Pulmonary artery endothelial cell (primary cell): ENCODE data around the gene CPLANE1. TPM values are rescaled to one million over a fixed set of nuclear protein-coding genes. Genes with fewer than 3 reads are reported as not detected.

Source experiments
- DNase-seq: peaks from one replicate; pipeline ENCODE4 v3.0.0-alpha.2; 2011; ENCODE audit warnings: low read depth, low spot score
- total RNA-seq: library from RNA; depleted of rRNA; stranded (reverse); fragments of >200 nt; gene quantifications from 2 replicates; pipeline ENCODE4 v1.2.3, GENCODE V29; 2014

CPLANE1 gene
- total RNA-seq, 1 donor from 2014 or later, result 10.0 TPM

DNA sequence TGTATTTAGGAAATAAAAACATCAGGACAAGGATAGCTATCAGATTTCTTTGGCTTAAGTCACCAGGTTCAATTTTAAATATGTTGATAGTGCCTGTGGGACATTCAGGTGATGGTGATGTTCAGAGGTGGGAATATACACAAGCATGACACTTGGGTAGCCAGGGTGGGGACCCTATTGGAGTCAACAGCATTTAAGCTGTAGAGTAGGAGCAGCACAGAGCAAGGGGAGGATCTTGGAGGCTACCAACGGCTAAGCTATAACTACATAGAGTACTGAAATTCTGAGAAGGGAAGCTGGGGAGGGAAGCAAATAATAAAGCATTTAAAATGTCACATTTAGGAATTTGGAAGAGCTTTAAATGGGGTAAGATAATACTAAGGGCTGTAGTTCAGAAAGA, 177.7 kb downstream of the CPLANE1 start:
- DNase-seq, result no peak

DNA sequence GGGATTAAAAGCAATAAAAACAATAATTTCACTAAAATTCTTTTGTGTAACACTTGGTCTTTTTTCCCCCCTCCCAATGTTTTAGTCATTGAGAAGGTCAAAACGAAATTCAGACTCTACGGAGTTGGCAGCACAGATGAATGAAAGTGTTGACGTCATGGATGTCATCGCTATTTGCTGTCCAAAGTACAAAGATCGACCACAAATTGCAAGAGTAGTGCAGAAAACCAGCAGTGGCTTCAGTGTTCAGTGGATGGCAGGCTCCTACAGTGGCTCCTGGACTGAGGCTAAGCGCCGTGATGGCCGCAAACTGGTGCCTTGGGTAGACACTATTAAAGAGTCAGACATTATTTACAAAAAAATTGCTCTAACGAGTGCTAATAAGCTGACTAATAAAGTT, 184.7 kb downstream of the CPLANE1 start:
- DNase-seq, result no peak

DNA sequence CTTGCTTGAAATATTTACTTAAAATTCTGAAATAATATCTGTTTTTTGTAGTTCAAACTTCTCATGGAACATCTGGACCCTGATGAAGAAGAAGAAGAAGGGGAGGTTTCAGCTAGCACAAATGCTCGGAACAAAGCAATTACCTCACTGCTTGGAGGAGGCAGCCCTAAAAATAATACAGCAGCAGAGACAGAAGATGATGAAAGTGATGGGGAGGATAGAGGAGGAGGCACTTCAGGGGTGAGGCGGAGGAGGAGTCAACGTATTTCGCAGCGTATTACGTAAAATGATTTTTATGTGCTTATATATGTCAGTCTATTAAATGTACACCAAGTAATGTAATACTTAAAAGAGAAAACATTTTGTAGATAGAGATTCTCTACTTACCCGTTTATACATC, 185.4 kb downstream of the CPLANE1 start:
- no peak for DNase-seq

DNA sequence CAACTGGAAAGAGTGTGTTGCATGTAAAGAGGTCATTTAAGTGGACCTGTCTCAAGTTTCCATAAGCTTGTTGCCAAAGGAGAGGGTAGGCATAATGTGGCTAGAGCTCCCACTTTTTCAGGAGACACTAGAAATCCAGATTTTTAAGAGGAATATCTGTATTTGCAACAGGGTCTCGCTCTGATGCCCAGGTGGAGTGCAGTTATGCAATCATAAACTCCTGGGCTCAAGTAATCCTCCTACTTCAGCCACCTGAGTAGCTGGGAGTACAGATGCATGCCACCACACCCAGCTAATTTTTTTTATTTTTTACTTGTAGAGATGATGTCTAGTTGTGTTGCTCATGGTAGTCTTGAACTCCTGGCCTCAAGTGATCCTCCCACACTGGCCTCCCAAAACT, 189.1 kb downstream of the CPLANE1 start:
- no peak for DNase-seq

DNA sequence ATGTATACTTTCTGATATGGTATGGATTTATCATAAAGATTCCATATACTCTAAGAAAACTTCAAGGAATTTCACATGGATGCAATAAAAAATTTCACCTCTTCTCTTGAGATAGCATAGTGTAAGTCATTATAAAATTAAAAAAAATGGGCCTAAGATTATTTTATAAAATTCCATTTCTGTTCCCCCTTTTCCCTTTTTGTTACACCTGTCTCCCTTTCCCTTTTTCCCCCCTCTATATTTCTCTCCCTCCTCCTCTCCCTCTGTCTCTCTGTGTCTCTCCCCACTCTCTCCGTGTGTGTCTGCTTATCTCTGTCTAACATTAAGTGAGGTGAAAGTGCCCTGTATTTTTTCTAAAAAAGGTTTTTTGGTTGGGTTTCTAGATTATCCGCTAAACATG, 192.4 kb downstream of the CPLANE1 start:
- DNase-seq, result no peak

Other genes starting within 250 kb of the CPLANE1 start
- 46.9 and 53.1 TPM in 2 replicates for gene NUP155, start 121.7 kb upstream of the CPLANE1 start, total RNA-seq
- gene WDR70, start 129.9 kb upstream of the CPLANE1 start, total RNA-seq, result 35.9 and 37.5 TPM in 2 replicates